Measurements from ENCODE around the gene NLRC5.

GRCh38 chr16:57102888-57103851 lies 113.8 kb downstream of the NLRC5 start:
- TF ChIP-seq CTCF (IDR thresholded peaks at IDR 0.05) (no peak), POLR2A (IDR thresholded peaks at IDR 0.05) (no peak), POLR2AphosphoS5 (IDR thresholded peaks at IDR 0.05) (no peak)
